LNCaP clone FGC (cell line): ENCODE results near the gene B4GALT5.
A peak's percentile ranks its signal among the peaks of the same experiment; 100 is the strongest.
"Not testable (repeated sequence)": the region's sequence is repeated elsewhere in the genome, so short reads cannot be mapped to it uniquely, and the experiment has no call there.

Source experiments
- DNase-seq: peaks from one replicate; pipeline ENCODE4 v3.0.0-alpha.2; 2011; ENCODE audit warnings: low read depth
- H3K4me3 ChIP-seq: 2 replicates; pipeline ENCODE4 v1.5.1; 2011; ENCODE audit warnings: mild to moderate bottlenecking, low read depth, low read length, control low read depth
- CTCF ChIP-seq: IDR thresholded peaks from 2 replicates; pipeline ENCODE4 v1.5.1; 2012; ENCODE audit warnings: mild to moderate bottlenecking; ENCODE audit not compliant: control insufficient read depth, insufficient read depth; ENCODE audit errors: extremely low read depth

B4GALT5 gene, protein sequence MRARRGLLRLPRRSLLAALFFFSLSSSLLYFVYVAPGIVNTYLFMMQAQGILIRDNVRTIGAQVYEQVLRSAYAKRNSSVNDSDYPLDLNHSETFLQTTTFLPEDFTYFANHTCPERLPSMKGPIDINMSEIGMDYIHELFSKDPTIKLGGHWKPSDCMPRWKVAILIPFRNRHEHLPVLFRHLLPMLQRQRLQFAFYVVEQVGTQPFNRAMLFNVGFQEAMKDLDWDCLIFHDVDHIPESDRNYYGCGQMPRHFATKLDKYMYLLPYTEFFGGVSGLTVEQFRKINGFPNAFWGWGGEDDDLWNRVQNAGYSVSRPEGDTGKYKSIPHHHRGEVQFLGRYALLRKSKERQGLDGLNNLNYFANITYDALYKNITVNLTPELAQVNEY

GRCh38 chr20:49713753-49714712, at the start of gene B4GALT5:
Gene B4GALT5, minus strand, starts transcription at chr20:49713878. Its CDS starts 188 bp downstream, at chr20:49713690.
- TF ChIP-seq CTCF, result no peak
- DNase-seq, result no peak
- peak within 1 kb of the TSS; percentile 80 for H3K4me3 ChIP-seq

GRCh38 chr20:49762940-49763766, 49.5 kb upstream of the B4GALT5 start:
- DNase-seq, result no peak
- H3K4me3 ChIP-seq, result no peak overlapping the region
- TF ChIP-seq CTCF, result no peak

DNA sequence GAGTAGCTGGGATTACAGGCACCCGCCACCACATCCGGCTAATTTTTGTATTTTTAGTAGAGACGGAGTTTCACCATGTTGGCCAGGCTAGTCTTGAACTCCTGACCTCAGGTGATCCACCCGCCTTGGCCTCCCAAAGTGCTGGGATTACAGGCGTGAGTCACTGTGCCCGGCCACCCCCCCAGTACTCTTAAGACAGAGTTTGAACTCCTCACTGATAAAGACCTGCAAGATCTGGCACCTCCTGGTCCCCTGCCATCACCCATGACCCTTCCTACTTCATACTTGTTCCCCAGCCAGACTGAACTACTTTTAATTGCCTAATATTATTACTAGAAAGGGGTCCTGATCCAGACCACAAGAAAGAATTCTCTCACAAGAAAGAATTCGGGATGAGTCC, 48.2 kb upstream of the B4GALT5 start:
- DNase-seq, H3K4me3 ChIP-seq: not testable (repeated sequence)

DNA sequence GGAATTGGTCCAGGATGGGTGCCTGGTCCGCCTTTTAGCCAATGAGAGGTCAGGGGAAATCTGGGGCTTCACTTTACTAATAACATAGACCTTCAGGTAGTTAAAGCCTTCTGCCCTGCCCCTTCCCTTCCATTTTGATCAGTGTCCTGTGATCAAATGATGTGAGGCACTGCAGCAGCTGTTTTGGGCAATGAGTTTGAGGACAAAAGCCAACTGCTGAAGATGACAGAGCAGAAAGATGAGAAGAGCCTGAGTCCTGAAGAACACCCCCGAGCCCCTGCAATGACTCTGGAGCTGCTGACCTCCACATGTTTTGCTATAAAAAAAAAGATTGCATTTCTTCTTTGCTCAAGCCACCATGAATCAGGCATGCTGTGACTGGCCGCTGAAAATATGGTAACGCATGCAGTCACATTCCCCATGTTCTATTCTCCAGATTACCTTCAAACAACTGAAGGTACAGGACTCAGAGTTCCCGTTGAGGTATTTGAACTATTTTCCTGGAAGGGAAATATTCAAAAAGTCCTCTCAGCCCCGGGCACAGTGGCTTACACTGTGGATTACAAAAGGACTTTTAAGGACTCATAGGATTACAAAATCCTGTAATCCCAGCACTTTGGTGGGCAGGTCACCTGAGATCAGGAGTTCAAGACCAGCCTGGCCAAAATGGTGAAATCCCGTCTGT, 45.7 kb upstream of the B4GALT5 start:
- no peak for DNase-seq
- H3K4me3 ChIP-seq, result no peak overlapping the region
- no peak for TF ChIP-seq CTCF

DNA sequence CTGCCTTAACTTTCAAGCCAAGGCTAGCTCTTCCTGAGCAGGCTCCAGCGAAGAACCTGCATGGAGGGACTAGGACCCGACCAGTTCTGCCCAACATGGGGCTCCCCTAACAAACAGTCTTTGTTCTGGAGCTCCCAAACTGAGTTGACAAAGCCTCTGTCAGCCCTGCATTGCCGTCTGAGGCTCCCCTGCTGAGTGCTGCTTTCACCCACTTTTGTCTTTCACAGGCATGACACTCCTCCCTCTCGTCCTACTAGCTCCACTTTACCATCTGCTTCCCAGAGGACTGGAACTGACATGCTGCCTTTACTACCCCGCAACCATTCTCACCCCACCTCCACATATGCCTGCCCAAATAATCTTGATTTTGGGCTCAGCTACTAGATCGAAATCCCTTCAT, 45.1 kb upstream of the B4GALT5 start:
- TF ChIP-seq CTCF, result no peak
- DNase-seq, result no peak
- H3K4me3 ChIP-seq, result no peak overlapping the region

DNA sequence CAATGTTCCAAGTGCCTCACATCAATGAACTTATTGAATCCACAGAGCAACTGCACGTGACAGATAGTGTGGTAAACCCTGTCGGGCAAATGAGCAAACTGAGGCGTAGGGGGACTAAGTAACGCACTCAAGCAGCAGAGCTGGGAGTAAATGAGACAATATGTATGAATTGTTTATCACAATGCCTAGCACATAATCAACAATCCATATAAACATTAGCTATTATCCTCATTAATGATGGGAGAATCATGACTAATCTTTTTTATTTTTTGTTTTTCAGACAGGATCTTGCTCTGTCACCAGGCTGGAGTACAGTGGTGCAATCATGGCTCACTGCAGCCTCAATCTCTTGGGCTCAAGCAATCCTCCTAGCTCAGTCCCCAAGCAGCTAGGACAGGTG, 43.9 kb upstream of the B4GALT5 start:
- DNase-seq, result no peak
- H3K4me3 ChIP-seq, result no peak overlapping the region
- no peak for TF ChIP-seq CTCF
